Suprapubic skin (tissue), 4 donors: ENCODE data around the gene NR5A2. TPM values are rescaled to one million over a fixed set of nuclear protein-coding genes. Genes with fewer than 3 reads are reported as not detected.

Experiments used
- DNase-seq, 2 donors: peaks; one replicate each; pipeline ENCODE4 v3.0.0-alpha.2; 2019; ENCODE audit warnings: low spot score in 2 of 2
- H3K27ac ChIP-seq: fragments of 200-600 bp; sonication (generic); one replicate; pipeline ENCODE4 v1.5.1; 2019
- H3K27me3 ChIP-seq: fragments of 200-600 bp; sonication (generic); one replicate; pipeline ENCODE4 v1.5.1; 2019
- H3K36me3 ChIP-seq: fragments of 200-600 bp; sonication (generic); one replicate; pipeline ENCODE4 v1.5.1; 2019
- H3K4me1 ChIP-seq: fragments of 200-600 bp; sonication (generic); one replicate; pipeline ENCODE4 v1.5.1; 2019
- H3K4me3 ChIP-seq: fragments of 200-600 bp; sonication (generic); one replicate; pipeline ENCODE4 v1.5.1; 2019; ENCODE audit warnings: mild to moderate bottlenecking
- H3K9me3 ChIP-seq: fragments of 200-600 bp; sonication (generic); one replicate; pipeline ENCODE4 v1.5.1; 2019
- CTCF ChIP-seq, 2 donors: fragments of 200-600 bp in 1 of 2; fragments of 450-650 bp in 1 of 2; sonication (generic) in 1 of 2; IDR thresholded peaks; one replicate each; pipeline ENCODE4 v1.5.1; 2016 to 2019; ENCODE audit warnings: antibody characterized with exemption in 2 of 2, mild to moderate bottlenecking in 1 of 2, moderate library complexity in 1 of 2
- EP300 ChIP-seq: sonication (generic); formaldehyde crosslinking; IDR thresholded peaks from one replicate; pipeline ENCODE4 v1.6.1; 2017; ENCODE audit warnings: antibody characterized with exemption
- POLR2A ChIP-seq, 2 donors: fragments of 450-650 bp; IDR thresholded peaks; one replicate each; pipeline ENCODE4 v1.6.1; 2017; ENCODE audit warnings: antibody characterized with exemption in 2 of 2, mild to moderate bottlenecking in 2 of 2, moderate library complexity in 2 of 2
- POLR2AphosphoS5 ChIP-seq, 3 donors: sonication (generic); formaldehyde crosslinking; IDR thresholded peaks; one replicate each; pipeline ENCODE4 v1.6.1; 2017; ENCODE audit warnings: antibody characterized with exemption in 3 of 3
- WGBS: methylation state at CpG from one replicate; pipeline ENCODE4 v1.1.5; 2018; 5-methylcytosine and 5-hydroxymethylcytosine counted together
- total RNA-seq, 4 donors: library from RNA; depleted of rRNA; stranded (reverse); fragments of >200 nt; gene quantifications; one replicate each; pipeline ENCODE4 v1.1.0, GENCODE V29; 2016

The NR5A2 gene
- total RNA-seq, 4 donors from 2014 or later: 0.49 to 3.3 (median 0.96) TPM

GRCh38 chr1:200207711-200208126, 180.2 kb downstream of the NR5A2 start:
- TF ChIP-seq POLR2AphosphoS5 (IDR thresholded peaks at IDR 0.05) (no peak), POLR2A (IDR thresholded peaks at IDR 0.05) (no peak), EP300 (no peak), CTCF (IDR thresholded peaks at IDR 0.05) (no peak)
- H3K4me3 ChIP-seq: no peak overlapping the region
- no peak overlapping the region for H3K27ac ChIP-seq
- H3K36me3 ChIP-seq: no peaks in the 10 kb centered on the region
- no peak for DNase-seq
- H3K9me3 ChIP-seq: no peaks in the 10 kb centered on the region
- no peaks in the 10 kb centered on the region for H3K27me3 ChIP-seq
- 60% methylated on average over 6 of the region's 6 CpGs for WGBS
- no peaks in the 10 kb centered on the region for H3K4me1 ChIP-seq

- Histone ChIP-seq H3K4me3 (no peak overlapping the region), H3K36me3 (no peaks in the 10 kb centered on the region), H3K4me1 (no peaks in the 10 kb centered on the region), H3K27me3 (no peaks in the 10 kb centered on the region), H3K9me3 (no peaks in the 10 kb centered on the region), H3K27ac (no peak overlapping the region)
- WGBS: 75% methylated on average over 7 of the region's 7 CpGs
- no peak for DNase-seq
- TF ChIP-seq EP300 (no peak), POLR2AphosphoS5 (IDR thresholded peaks at IDR 0.05) (no peak), CTCF (IDR thresholded peaks at IDR 0.05) (no peak), POLR2A (IDR thresholded peaks at IDR 0.05) (no peak)
Measured at GRCh38 chr1:200211157-200211556, 183.6 kb downstream of the NR5A2 start.

GRCh38 chr1:200213392-200213791, 185.9 kb downstream of the NR5A2 start:
- Histone ChIP-seq H3K4me3 (no peak overlapping the region), H3K36me3 (no peaks in the 10 kb centered on the region), H3K27ac (no peak overlapping the region), H3K9me3 (no peaks in the 10 kb centered on the region), H3K27me3 (no peaks in the 10 kb centered on the region), H3K4me1 (no peaks in the 10 kb centered on the region)
- TF ChIP-seq POLR2AphosphoS5 (IDR thresholded peaks at IDR 0.05) (no peak), POLR2A (IDR thresholded peaks at IDR 0.05) (no peak), CTCF (IDR thresholded peaks at IDR 0.05) (no peak), EP300 (no peak)
- WGBS: 91% methylated on average over 20 of the region's 24 CpGs
- DNase-seq: no peak

DNA sequence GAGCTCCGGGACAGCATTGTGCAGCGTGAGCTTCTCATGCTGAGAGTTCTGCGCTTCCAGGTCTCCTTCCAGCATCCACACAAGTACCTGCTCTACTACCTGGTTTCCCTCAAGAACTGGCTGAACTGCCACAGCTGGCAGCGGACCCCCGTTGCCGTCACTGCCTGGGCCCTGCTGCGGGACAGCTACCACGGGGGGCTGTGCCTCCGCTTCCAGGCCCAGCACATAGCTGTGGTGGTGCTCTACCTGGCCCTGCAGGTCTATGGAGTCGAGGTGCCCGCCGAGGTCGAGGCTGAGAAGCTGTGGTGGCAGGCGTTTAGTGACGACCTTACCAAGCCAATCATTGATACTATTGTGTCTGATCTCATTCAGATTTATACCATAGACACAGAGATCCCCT, 186.4 kb downstream of the NR5A2 start:
- no peaks in the 10 kb centered on the region for H3K27me3 ChIP-seq
- H3K4me3 ChIP-seq: no peak overlapping the region
- 94% methylated on average over 15 of the region's 15 CpGs for WGBS
- no peaks in the 10 kb centered on the region for H3K36me3 ChIP-seq
- no peak overlapping the region for H3K27ac ChIP-seq
- H3K4me1 ChIP-seq: no peaks in the 10 kb centered on the region
- TF ChIP-seq EP300 (no peak), POLR2AphosphoS5 (IDR thresholded peaks at IDR 0.05) (no peak), CTCF (IDR thresholded peaks at IDR 0.05) (no peak), POLR2A (IDR thresholded peaks at IDR 0.05) (no peak)
- DNase-seq: no peak
- no peaks in the 10 kb centered on the region for H3K9me3 ChIP-seq

DNA sequence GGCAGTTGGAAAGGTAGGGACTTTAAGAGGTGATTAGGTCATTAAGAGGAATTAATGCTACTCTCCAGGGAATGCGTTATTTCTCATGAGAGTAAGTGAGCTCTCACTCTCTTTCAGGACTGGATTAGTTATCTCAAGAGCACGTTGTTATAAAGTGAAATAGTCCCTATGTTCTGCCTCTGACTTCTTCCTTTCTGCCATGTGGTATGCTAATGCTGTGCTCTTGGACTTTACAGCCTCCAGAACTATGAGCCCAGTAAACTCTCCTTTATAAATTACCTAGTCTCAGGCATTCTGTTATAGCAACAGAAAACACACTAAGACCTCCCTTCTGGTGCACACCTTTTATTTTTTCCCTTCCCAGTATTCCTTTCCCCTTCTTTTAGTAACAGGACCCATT, 187.8 kb downstream of the NR5A2 start:
- 85% methylated on average over 2 of the region's 2 CpGs for WGBS
- H3K36me3 ChIP-seq: no peaks in the 10 kb centered on the region
- H3K27ac ChIP-seq: no peak overlapping the region

GRCh38 chr1:200217703-200218102, 190.2 kb downstream of the NR5A2 start:
- DNase-seq: no peak
- Histone ChIP-seq H3K4me3 (no peak overlapping the region), H3K27me3 (no peaks in the 10 kb centered on the region), H3K36me3 (no peaks in the 10 kb centered on the region), H3K27ac (no peak overlapping the region), H3K9me3 (no peaks in the 10 kb centered on the region), H3K4me1 (no peaks in the 10 kb centered on the region)
- 76% methylated on average over 5 of the region's 5 CpGs for WGBS
- TF ChIP-seq CTCF (IDR thresholded peaks at IDR 0.05) (no peak), POLR2AphosphoS5 (IDR thresholded peaks at IDR 0.05) (no peak), EP300 (no peak), POLR2A (IDR thresholded peaks at IDR 0.05) (no peak)

More for the DNA sequence above, 187.8 kb downstream of the NR5A2 start:
- no peaks in the 10 kb centered on the region for H3K4me1 ChIP-seq
- H3K27me3 ChIP-seq: no peaks in the 10 kb centered on the region
- H3K4me3 ChIP-seq: no peak overlapping the region
- TF ChIP-seq EP300: no peak
- no peaks in the 10 kb centered on the region for H3K9me3 ChIP-seq
- no peak for DNase-seq
